Mucosa of rectum (tissue), 2 donors: Measurements from ENCODE around the gene AKAP13.

ENCODE experiments used
- H3K27ac ChIP-seq, 2 donors: one replicate each; pipeline ENCODE4 v1.7.0; 2013; ENCODE audit warnings: inconsistent platforms in 2 of 2, low read depth in 2 of 2, low read length in 2 of 2
- H3K27me3 ChIP-seq, 2 donors: one replicate each; pipeline ENCODE4 v1.7.0; 2013; ENCODE audit warnings: low read length in 2 of 2; ENCODE audit not compliant: control insufficient read depth in 2 of 2, insufficient read depth in 2 of 2
- H3K36me3 ChIP-seq, 2 donors: one replicate each; pipeline ENCODE4 v1.7.0; 2013; ENCODE audit warnings: low read length in 2 of 2; ENCODE audit not compliant: control insufficient read depth in 2 of 2, insufficient read depth in 2 of 2
- H3K4me1 ChIP-seq, 2 donors: one replicate each; pipeline ENCODE4 v1.7.0; 2013; ENCODE audit warnings: low read length in 2 of 2, mild to moderate bottlenecking in 1 of 2; ENCODE audit not compliant: control insufficient read depth in 2 of 2, insufficient read depth in 2 of 2
- H3K4me3 ChIP-seq, 2 donors: one replicate each; pipeline ENCODE4 v1.7.0; 2013; ENCODE audit warnings: low read length in 2 of 2
- H3K9ac ChIP-seq, 2 donors: one replicate each; pipeline ENCODE4 v1.7.0; 2013; ENCODE audit warnings: low read length in 2 of 2, low read depth in 1 of 2, mild to moderate bottlenecking in 1 of 2
- H3K9me3 ChIP-seq, 2 donors: one replicate each; pipeline ENCODE4 v1.7.0; 2013; ENCODE audit warnings: low read length in 2 of 2; ENCODE audit not compliant: control insufficient read depth in 2 of 2
- donor health status: healthy.
- donor health status: Normal muscosa, but diverticular disease.

Gene AKAP13

DNA sequence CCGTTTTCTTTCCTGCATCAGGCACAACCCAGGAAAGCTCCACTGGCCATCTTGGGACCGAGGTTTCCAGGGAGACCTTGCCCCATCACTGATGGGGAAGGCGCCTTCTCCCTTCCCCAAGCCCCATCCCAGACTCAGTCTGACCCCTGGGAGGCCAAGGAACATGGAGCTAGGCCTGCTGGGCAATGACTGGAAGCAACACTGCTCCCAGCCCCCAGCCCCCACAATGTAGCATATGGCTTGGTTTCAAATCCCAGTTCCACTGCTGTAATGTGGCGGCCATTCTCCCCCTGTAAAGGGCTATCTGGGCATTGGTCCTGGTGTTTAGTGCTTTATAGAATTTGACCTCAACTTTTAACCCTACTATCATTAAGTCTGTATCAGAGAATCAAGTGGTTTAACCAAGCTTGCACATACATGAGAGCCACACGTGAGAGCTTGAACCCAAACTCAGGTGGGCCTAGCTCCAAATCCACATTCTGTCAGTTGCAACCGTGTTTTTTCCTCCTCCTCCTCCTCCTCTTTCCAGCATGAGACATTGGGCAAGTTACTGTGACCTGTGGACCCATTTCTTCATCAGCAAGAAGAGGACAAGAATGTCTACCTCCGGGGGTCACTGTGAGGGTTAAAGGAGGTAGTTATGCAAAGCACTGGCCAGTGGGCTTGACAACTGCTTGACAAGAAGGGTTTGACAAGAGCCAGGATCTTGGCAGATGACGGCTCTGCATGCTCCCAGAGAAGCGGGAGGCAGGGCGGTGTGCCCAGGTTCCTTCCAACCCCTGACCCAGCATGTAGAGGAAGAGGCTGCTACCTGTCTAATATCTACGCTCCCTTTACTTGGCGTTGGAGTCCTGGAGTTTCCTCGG is 376.9 kb downstream of the AKAP13 start:
- Histone ChIP-seq H3K4me1 (no peaks in the 10 kb centered on the region), H3K27me3 (no peaks in the 10 kb centered on the region), H3K4me3 (no peak overlapping the region), H3K36me3 (peaks cover 0 to 4% of the 10 kb centered on the region in 2 donors), H3K9me3 (no peaks in the 10 kb centered on the region), H3K27ac (no peak overlapping the region), H3K9ac (no peak overlapping the region)

- Histone ChIP-seq H3K36me3 (peaks cover 0 to 4% of the 10 kb centered on the region in 2 donors), H3K27ac (no peak overlapping the region), H3K9ac (no peak overlapping the region), H3K4me1 (no peaks in the 10 kb centered on the region), H3K4me3 (no peak overlapping the region), H3K27me3 (no peaks in the 10 kb centered on the region), H3K9me3 (no peaks in the 10 kb centered on the region)
Observed at GRCh38 chr15:85757939-85758654, 377.7 kb downstream of the AKAP13 start.

GRCh38 chr15:85758655-85758978 is 378.2 kb downstream of the AKAP13 start:
- no peaks in the 10 kb centered on the region for H3K9me3 ChIP-seq
- no peaks in the 10 kb centered on the region for H3K27me3 ChIP-seq
- H3K27ac ChIP-seq: no peak overlapping the region
- H3K4me3 ChIP-seq: no peak overlapping the region
- H3K36me3 ChIP-seq: peaks cover 0 to 4% of the 10 kb centered on the region in 2 donors
- no peaks in the 10 kb centered on the region for H3K4me1 ChIP-seq
- no peak overlapping the region for H3K9ac ChIP-seq

- H3K4me1 ChIP-seq: no peaks in the 10 kb centered on the region
- no peaks in the 10 kb centered on the region for H3K9me3 ChIP-seq
- no peak overlapping the region for H3K9ac ChIP-seq
- no peak overlapping the region for H3K27ac ChIP-seq
- no peak overlapping the region for H3K4me3 ChIP-seq
- no peaks in the 10 kb centered on the region for H3K27me3 ChIP-seq
- peaks cover 0 to 4% of the 10 kb centered on the region in 2 donors for H3K36me3 ChIP-seq
Observed at GRCh38 chr15:85759376-85759775, 379.0 kb downstream of the AKAP13 start.

GRCh38 chr15:85760049-85760448 is 379.6 kb downstream of the AKAP13 start:
- no peak overlapping the region for H3K4me3 ChIP-seq
- H3K9me3 ChIP-seq: no peaks in the 10 kb centered on the region
- no peaks in the 10 kb centered on the region for H3K4me1 ChIP-seq
- H3K36me3 ChIP-seq: peaks cover 0 to 4% of the 10 kb centered on the region in 2 donors
- H3K27ac ChIP-seq: no peak overlapping the region
- H3K27me3 ChIP-seq: no peaks in the 10 kb centered on the region
- H3K9ac ChIP-seq: no peak overlapping the region

DNA sequence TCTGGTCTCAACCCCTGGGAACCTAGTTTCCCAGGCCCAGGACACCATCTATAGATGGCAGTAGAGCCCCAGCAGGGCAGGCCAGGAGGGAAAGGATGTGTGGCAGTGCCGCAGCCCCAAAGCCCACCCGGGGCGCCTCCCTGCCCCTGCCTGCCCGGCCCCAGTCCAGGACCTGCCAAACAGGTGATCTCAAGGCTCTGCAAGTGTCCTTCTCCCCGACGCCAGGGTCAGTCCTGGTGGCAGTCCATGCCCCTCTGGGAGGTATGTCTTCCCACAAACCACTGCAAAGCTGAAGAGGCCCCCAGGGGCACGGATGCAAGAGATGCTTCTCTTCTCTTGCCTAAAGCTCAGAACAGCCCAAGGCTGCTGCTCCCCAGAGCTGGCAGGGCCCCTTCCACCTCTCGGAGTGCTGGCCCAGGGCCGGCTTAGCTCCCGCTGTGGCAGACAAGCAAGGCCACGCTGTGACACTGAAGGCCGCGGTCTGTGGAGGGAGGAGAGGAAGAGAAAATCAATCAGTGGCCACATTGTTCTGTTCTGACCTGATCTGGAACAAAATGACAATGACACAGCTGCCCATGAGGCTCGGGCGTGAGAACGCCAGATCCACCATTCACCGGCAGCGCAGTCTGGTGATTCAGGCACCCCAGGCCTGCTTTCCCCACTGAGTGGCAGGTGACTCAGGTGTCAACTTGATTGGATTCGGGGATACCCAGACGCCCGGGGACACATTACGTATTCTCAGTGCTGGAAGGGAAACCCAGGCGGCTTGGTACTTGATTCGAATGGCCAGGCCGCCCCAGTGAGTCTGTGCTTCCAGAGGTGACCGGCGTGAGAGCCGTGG is 380.3 kb downstream of the AKAP13 start:
- H3K4me1 ChIP-seq: no peaks in the 10 kb centered on the region
- H3K9me3 ChIP-seq: no peaks in the 10 kb centered on the region
- H3K4me3 ChIP-seq: no peak overlapping the region
- no peak overlapping the region for H3K9ac ChIP-seq
- H3K36me3 ChIP-seq: peaks cover 0 to 4% of the 10 kb centered on the region in 2 donors
- H3K27ac ChIP-seq: no peak overlapping the region
- no peaks in the 10 kb centered on the region for H3K27me3 ChIP-seq

GRCh38 chr15:85761635-85762034 is 381.2 kb downstream of the AKAP13 start:
- Histone ChIP-seq H3K9ac (no peak overlapping the region), H3K4me3 (no peak overlapping the region), H3K4me1 (no peaks in the 10 kb centered on the region), H3K9me3 (no peaks in the 10 kb centered on the region), H3K36me3 (peaks cover 0 to 4% of the 10 kb centered on the region in 2 donors), H3K27me3 (no peaks in the 10 kb centered on the region), H3K27ac (no peak overlapping the region)

GRCh38 chr15:85762039-85762755 is 381.8 kb downstream of the AKAP13 start:
- H3K36me3 ChIP-seq: peaks cover 0 to 4% of the 10 kb centered on the region in 2 donors
- H3K9me3 ChIP-seq: no peaks in the 10 kb centered on the region
- H3K27me3 ChIP-seq: no peaks in the 10 kb centered on the region
- no peak overlapping the region for H3K4me3 ChIP-seq
- no peak overlapping the region for H3K27ac ChIP-seq
- no peak overlapping the region for H3K9ac ChIP-seq
- H3K4me1 ChIP-seq: no peaks in the 10 kb centered on the region

DNA sequence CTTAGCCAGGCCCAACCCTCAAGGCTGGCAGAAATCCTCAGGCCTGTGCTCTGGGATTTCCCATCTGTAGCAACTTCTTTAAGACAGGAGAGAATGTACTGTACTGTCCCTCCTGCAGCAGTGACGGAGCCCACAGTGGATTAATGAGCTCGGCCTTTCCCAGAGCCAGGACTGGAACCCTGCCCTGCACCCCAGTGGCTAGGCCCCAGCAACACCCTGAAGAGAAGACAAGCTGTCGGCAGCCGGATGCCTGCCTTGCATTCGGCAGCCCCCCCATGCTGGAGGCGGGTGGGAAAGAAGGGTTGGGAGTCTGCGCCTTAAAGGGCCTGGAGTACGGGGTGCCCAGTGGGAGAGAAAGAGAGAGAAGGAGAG is 382.3 kb downstream of the AKAP13 start:
- Histone ChIP-seq H3K36me3 (peaks cover 0 to 4% of the 10 kb centered on the region in 2 donors), H3K27me3 (no peaks in the 10 kb centered on the region), H3K4me3 (no peak overlapping the region), H3K4me1 (no peaks in the 10 kb centered on the region), H3K9ac (no peak overlapping the region), H3K9me3 (no peaks in the 10 kb centered on the region), H3K27ac (no peak overlapping the region)
